NT2/D1 (cell line): ENCODE measurements around the gene HS6ST2.

Experiments used
- YY1 ChIP-seq: IDR thresholded peaks from 2 replicates; pipeline ENCODE4 v1.6.1; 2011; ENCODE audit not compliant: insufficient read length, insufficient read depth
- ZNF274 ChIP-seq: IDR thresholded peaks from 2 replicates; pipeline ENCODE4 v1.6.1; 2011; ENCODE audit warnings: mild to moderate bottlenecking, low read depth, low read length

DNA sequence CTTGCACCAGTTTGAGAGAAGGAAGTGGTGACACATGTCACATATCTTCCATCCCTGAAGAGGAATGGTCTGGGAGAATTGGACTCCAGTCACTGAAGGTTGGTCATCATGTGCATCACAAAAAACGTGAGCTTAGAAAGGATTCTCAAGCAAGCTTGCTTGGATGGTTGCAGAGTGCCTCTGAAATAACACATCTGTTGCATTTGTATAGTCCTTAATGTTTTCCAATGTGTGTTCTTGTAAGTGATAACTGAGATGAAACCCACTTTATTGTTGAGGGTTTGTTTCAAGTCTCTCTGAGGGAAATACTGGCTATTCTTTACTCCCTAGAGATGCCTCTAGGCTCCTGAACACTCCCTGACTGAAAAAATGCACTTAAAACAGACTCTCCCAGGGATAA, 285.1 kb downstream of the HS6ST2 start:
- no peak for TF ChIP-seq YY1
- no peak for TF ChIP-seq ZNF274
